ENCODE measurements around the gene CD58. TPM values are rescaled to one million over a fixed set of nuclear protein-coding genes. Genes with fewer than 3 reads are reported as not detected.
"Not testable (repeated sequence)": the region's sequence is repeated elsewhere in the genome, so short reads cannot be mapped to it uniquely, and the experiment has no call there.

CD58 gene
- total RNA-seq, 1 experiment from 2014 or later = 23.6 TPM

DNA sequence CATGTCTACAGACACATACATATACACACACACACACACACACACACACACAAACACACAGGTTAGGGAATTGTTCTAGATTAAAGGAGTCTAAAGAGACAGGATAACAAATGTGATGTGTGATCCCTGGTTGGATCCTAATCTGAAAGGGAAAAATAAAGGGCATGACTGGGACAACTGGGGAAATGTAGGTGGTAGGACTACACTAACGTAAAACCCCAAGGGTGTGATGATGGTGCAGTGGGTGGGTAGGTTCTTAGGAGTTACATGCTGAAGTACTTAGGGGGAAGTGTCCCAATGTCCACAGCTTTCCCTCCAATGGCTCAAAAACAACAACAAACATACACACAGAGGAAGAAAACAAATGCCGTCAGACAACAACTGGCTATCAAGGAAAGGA is 28.5 kb upstream of the CD58 start:
- intact Hi-C loops (cut with micrococcal nuclease; ENCODE audit: unreplicated experiment); BruUV-seq (replicated peaks); CTCF ChIA-PET: not testable (repeated sequence)

GRCh38 chr1:116598420-116599036 is 27.7 kb upstream of the CD58 start:
- H3F3A ChIP-seq (ENCODE audit: insufficient read depth, low read depth); H3K79me2 ChIP-seq (ENCODE audit: low read depth); H3K4me2 ChIP-seq; POLR2A ChIA-PET (ENCODE audit: unreplicated experiment); H3K9me3 ChIP-seq (ENCODE audit: insufficient read depth, low read depth); intact Hi-C loops (cut with micrococcal nuclease; ENCODE audit: unreplicated experiment); H3K4me1 ChIP-seq (replicated peaks; ENCODE audit: insufficient read depth); BruUV-seq (replicated peaks); H3K9me2 ChIP-seq (ENCODE audit: insufficient read depth); H3K4me3 ChIP-seq; H2AFZ ChIP-seq; CTCF ChIA-PET; H3K27me3 ChIP-seq (ENCODE audit: insufficient read depth, low read depth); H3K27ac ChIP-seq; DNase-seq; H3K36me3 ChIP-seq (ENCODE audit: low read depth); H4K20me1 ChIP-seq (ENCODE audit: insufficient read depth): not testable (repeated sequence)

More for the DNA sequence above, 28.5 kb upstream of the CD58 start:
- H3K4me3 ChIP-seq; H3K79me2 ChIP-seq (ENCODE audit: low read depth); H3K9me2 ChIP-seq (ENCODE audit: insufficient read depth); DNase-seq; H3F3A ChIP-seq (ENCODE audit: insufficient read depth, low read depth); H2AFZ ChIP-seq; H3K9me3 ChIP-seq (ENCODE audit: insufficient read depth, low read depth); H3K4me2 ChIP-seq; H4K20me1 ChIP-seq (ENCODE audit: insufficient read depth); H3K27ac ChIP-seq; H3K36me3 ChIP-seq (ENCODE audit: low read depth); H3K4me1 ChIP-seq (replicated peaks; ENCODE audit: insufficient read depth); H3K27me3 ChIP-seq (ENCODE audit: insufficient read depth, low read depth); POLR2A ChIA-PET (ENCODE audit: unreplicated experiment): not testable (repeated sequence)

DNA sequence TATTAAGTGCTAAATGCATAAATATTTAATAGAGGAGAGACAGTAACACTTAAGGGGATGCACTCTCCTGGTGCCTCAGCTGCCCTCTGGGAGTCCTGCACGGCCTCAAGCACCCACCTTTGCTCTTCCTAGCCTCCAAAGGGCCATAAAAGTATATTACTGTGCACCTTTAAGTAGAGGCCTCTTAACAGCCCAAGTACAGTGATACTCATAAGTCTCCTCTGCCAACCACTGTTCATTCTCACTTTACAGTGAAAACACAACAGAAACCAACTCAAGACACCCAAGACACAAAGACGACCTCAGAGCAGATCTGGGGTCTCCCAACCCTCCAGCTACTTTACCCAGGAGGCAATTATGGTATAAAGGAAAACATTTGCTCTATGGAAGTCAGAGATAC is 26.6 kb upstream of the CD58 start:
- H3K4me1 ChIP-seq (replicated peaks; ENCODE audit: insufficient read depth); H3K79me2 ChIP-seq (ENCODE audit: low read depth); POLR2A ChIA-PET (ENCODE audit: unreplicated experiment); H2AFZ ChIP-seq; H3K9me3 ChIP-seq (ENCODE audit: insufficient read depth, low read depth); H3K4me3 ChIP-seq; H3K36me3 ChIP-seq (ENCODE audit: low read depth); DNase-seq; intact Hi-C loops (cut with micrococcal nuclease; ENCODE audit: unreplicated experiment); H4K20me1 ChIP-seq (ENCODE audit: insufficient read depth); H3K4me2 ChIP-seq; BruUV-seq (replicated peaks); H3K9me2 ChIP-seq (ENCODE audit: insufficient read depth); H3K27me3 ChIP-seq (ENCODE audit: insufficient read depth, low read depth); CTCF ChIA-PET; H3F3A ChIP-seq (ENCODE audit: insufficient read depth, low read depth); H3K27ac ChIP-seq: not testable (repeated sequence)

GRCh38 chr1:116596742-116597307 is 26.0 kb upstream of the CD58 start:
- H3K4me3 ChIP-seq; BruUV-seq (replicated peaks); DNase-seq; H3K9me3 ChIP-seq (ENCODE audit: insufficient read depth, low read depth); POLR2A ChIA-PET (ENCODE audit: unreplicated experiment); H4K20me1 ChIP-seq (ENCODE audit: insufficient read depth); H3K4me1 ChIP-seq (replicated peaks; ENCODE audit: insufficient read depth); H3K4me2 ChIP-seq; H3F3A ChIP-seq (ENCODE audit: insufficient read depth, low read depth); intact Hi-C loops (cut with micrococcal nuclease; ENCODE audit: unreplicated experiment); H2AFZ ChIP-seq; H3K9me2 ChIP-seq (ENCODE audit: insufficient read depth); H3K27ac ChIP-seq; H3K27me3 ChIP-seq (ENCODE audit: insufficient read depth, low read depth); H3K36me3 ChIP-seq (ENCODE audit: low read depth); H3K79me2 ChIP-seq (ENCODE audit: low read depth): not testable (repeated sequence)
- CTCF ChIA-PET = interaction anchor here (0.8 kb wide), 1 partner anchor 93 kb away, joined by 3 read pairs; no protein-coding TSS in a partner anchor

DNA sequence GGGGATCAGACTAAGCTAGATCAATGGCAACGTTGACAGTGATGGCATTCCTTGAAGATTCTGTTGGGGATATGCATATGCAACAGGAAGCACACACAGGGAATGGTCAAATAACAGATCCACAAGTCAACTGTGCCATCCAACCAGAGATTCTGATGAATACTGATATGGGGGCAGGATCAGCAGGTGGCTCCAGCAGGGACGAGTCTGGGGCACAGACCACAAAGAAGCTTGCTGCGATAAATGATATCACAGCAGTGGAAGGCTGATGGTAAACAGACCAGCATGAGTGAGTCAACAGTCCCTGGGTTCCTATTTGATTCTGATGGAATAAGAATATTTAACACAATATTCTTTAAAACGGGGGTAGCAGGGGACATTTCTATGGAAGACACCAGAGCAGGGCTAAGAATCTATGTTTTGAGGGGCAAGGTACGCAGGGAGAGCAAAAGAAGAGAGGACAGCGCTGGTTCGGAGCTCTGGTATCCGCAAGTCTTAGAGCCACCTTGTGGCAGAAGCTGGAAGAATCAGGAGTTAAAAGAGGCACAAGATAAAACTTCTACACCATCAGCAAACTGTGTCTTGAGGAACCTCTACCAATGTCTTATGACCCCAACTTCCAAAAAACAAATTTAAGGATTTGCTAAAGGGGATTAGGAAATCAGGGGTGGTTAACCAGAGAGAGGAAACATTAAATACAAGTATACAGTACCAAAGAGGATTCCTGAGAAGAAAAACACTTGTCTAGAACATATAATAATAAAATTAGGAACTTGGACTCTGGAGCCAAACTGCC is 25.3 kb upstream of the CD58 start:
- H3K4me2 ChIP-seq; H3K4me3 ChIP-seq; DNase-seq; H3K4me1 ChIP-seq (replicated peaks; ENCODE audit: insufficient read depth); H3K79me2 ChIP-seq (ENCODE audit: low read depth); H2AFZ ChIP-seq; H4K20me1 ChIP-seq (ENCODE audit: insufficient read depth); H3K9me2 ChIP-seq (ENCODE audit: insufficient read depth); H3F3A ChIP-seq (ENCODE audit: insufficient read depth, low read depth); H3K9me3 ChIP-seq (ENCODE audit: insufficient read depth, low read depth); H3K27ac ChIP-seq; H3K27me3 ChIP-seq (ENCODE audit: insufficient read depth, low read depth); intact Hi-C loops (cut with micrococcal nuclease; ENCODE audit: unreplicated experiment); POLR2A ChIA-PET (ENCODE audit: unreplicated experiment); H3K36me3 ChIP-seq (ENCODE audit: low read depth); BruUV-seq (replicated peaks): not testable (repeated sequence)
- CTCF ChIA-PET = interaction anchor here (0.8 to 1.0 kb wide), 2 partner anchors 21 to 93 kb away, joined by 3 read pairs; no protein-coding TSS in a partner anchor
- TF ChIP-seq, protein P1, sequence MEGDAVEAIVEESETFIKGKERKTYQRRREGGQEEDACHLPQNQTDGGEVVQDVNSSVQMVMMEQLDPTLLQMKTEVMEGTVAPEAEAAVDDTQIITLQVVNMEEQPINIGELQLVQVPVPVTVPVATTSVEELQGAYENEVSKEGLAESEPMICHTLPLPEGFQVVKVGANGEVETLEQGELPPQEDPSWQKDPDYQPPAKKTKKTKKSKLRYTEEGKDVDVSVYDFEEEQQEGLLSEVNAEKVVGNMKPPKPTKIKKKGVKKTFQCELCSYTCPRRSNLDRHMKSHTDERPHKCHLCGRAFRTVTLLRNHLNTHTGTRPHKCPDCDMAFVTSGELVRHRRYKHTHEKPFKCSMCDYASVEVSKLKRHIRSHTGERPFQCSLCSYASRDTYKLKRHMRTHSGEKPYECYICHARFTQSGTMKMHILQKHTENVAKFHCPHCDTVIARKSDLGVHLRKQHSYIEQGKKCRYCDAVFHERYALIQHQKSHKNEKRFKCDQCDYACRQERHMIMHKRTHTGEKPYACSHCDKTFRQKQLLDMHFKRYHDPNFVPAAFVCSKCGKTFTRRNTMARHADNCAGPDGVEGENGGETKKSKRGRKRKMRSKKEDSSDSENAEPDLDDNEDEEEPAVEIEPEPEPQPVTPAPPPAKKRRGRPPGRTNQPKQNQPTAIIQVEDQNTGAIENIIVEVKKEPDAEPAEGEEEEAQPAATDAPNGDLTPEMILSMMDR (conservative IDR thresholded peaks at IDR 0.05) = peak; percentile 74
